HG03175 (cell line): ENCODE results near the gene OLR1.
"Not testable (repeated sequence)": the region's sequence is repeated elsewhere in the genome, so short reads cannot be mapped to it uniquely, and the experiment has no call there.

Experiments
- ATAC-seq: cut with Tn5 transposase; IDR thresholded peaks from one replicate; pipeline ENCODE4 v1.9.1; 2021; ENCODE audit warnings: mild to moderate bottlenecking, moderate library complexity; ENCODE audit not compliant: unreplicated experiment

The OLR1 gene

DNA sequence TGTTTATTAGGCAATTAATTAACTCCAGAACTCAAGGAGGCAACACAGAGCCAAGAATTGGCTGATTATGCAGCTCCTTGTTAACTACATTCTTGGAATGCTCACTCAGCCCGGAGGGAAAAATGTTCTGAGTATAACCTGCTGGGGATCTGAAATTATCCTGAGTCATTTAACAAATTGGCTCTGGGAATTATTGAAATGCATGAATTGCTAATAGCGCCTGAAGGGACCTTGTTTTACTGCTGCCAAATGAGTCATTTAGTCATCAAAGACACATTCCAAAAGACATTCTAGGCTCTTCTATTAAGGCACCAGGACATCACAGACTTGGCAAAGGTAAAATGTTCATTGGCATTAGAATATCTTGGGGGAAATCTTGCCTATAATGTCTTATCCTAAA, 19.9 kb upstream of the OLR1 start:
- ATAC-seq, result no peak

DNA sequence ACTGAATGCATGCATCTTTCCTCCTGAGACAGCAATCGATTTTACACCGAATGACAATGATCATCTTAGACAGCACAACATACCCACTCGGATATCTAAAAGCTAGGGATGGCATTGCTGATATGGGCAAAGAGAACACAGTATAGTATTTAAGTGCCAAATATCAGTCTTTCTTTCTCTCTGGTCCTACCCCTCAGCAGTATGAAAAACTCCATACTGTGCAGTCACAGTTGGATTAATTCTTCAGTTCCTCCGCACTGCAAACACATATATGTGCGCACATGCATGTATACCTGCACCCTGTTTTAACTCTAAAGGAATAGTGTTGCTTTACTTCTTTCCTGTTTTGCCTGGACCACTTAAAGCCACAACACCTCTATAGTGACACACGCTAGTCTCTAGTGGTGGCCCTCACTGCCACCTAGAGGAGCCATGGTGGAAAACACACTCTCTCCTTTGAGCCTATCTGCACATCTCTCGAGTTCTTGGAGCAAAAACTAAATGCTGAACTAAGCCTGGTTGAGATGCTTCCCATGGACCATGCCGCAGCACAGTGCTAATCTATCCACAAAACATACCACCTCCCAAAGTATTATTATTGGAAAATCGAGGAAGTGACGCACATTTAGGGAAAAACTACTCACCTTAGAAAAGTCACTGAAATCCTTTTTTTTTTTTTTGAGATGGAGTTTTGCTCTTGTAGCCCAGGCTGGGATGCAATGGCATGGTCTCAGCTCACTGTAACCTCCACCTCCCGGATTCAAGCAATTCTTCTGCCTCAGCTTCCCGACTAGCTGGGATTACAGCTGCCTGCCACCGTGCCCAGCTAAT, 18.8 kb upstream of the OLR1 start:
- peak; percentile 93 for ATAC-seq

DNA sequence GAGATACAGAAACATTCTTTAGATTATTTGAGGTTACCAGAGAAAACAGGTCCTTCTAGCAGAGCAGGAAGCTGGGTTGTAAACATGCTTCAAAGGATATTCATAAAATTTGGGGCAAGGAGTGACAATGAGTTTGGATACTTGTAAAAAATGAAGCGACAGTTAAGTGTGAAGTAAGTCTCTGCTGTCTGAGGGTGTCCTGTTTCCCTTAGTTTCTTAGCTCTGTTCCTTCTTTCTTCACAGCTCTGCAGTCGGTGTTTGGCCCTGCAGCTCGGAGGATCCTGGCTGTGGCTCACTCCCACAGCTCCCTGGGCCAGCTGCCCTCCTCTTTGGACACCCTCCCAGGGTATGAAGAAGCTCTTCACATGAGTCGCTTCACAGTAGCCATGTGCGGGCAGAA, 17.7 kb upstream of the OLR1 start:
- no peak for ATAC-seq

DNA sequence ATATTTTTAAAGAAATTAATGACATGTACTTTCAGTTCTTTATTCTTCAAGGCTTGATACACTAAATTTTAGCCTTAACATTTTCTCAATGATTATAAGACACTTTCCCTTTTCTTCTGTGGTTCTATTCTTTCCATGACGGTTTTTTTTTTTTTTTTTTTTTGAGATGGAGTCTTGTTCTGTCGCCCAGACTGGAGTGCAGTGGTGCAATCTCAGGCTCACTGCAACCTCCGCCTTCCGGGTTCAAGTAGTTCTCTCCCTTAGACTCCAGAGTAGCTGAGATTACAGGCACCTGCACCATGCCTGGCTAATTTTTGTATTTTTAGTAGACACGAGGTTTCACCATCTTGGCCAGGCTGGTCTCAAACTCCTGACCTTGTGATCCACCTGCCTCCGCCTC, 15.0 kb upstream of the OLR1 start:
- not testable (repeated sequence) for ATAC-seq

DNA sequence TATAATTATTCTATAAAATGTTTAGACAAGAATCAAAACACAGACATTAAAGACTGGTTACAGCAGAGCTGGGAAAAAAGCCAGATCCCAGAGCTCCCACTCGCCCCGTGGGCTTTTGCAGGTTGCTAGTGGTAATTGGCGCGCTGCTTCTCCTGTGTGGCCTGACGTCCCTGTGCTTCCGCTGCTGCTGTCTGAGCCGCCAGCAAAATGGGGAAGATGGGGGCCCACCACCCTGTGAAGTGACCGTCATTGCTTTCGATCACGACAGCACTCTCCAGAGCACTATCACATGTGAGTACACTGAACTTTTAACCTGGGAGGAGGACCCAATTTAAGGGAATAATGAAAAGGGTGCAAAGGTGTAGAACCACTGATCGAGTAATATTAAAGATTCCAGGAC, 14.4 kb upstream of the OLR1 start:
- no peak for ATAC-seq

DNA sequence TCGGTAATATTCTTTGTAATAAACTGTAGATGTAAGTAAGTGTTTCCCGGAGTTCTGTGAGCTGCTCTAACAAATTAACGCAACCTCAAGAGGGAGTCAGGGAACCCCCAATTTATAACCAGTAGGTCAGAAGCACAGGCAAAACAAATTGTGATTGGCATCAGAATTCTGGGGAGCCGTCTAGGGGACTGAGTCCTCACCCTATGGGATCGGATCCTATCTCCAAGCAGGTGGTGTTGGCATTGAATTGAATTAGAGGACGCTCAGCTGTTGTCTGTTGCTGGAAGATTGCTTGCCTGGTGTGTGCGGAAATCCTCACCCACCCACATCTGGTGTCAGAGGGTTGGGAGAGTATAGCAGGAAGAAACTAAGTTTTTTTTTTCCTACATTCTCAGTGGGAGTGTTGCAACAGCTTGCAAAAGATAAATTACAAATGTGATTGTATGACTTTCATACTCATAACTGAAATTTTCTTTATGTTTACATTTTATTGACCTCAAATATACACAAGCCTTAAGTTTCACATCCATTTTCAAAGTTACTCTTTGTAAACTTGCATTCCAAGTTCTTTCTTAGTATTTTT, 12.4 kb upstream of the OLR1 start:
- ATAC-seq, result no peak

DNA sequence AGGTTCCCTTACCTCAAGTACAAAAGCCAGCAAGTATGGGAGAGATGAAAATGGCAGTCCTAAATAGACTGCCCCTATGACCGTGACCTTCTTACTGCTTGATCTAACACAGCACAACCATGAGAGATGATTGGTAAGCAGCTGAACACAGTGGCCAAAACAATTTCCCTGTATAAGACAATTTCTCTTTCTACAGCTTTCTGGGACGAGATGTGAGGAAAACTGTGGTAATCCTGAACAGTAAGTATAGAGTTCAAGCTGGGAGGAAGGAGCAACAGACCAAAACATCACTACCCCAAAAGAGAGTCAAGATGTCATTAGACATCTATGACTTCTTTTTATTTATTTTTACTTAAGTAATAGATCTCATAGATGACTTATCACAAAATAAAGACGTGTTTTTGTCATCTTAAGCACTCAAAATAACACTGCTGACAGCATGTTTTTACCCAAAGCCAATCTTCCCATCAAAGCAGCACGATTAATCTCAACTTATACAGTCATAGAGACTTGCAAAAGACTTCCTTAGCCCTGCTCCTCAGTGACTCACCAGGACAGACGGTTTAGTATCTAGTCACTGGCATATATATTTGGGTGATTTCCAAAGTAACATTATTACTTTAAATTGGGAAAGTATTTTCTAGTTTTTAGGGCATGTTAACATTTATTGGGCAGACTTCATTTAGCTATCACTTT, 10.6 kb upstream of the OLR1 start:
- no peak for ATAC-seq

DNA sequence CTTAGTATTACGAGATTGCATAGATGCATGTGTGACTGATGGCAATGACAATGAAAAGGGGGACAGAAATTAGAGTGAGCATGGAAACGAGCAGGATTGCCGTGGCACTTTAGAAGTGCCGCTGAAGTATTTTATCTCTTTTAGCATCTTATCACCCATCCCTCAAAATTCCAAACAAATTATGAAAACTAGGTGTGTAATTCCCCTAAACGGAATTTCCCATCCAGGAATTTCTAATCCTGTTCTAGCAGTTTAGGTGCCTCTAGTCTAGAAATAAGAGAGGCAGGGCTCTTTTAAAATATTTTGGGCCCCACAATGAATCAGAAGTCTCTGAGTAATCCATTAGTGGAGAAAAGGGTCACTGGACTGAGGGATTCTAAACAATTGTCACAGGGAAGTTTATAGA, 7.8 kb upstream of the OLR1 start:
- ATAC-seq, result no peak

DNA sequence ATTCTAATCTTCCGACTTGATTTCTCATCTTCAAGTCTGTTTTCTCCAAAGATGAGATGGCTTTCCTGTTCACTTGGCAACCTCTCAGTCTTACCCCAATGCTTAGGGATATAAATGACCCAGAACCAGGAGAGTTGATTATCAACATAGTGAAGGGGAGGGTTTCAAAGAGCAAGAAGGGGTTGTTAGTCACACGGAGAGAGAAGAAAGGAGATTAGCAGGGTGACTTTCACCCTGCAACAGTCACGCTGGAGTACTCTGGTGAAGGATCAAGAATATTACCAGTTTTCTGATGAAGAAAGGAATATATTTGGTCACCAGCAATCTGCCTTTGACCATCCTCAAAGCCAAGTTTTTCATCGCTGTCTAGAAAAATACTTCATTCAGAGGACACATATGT, 6.9 kb upstream of the OLR1 start, which contains the start of gene TMEM52B:
TMEM52B (plus strand) TSS at position 212 of the 400 bp plus-strand sequence. CDS start 543 bp downstream, outside the sequence.
- no peak for ATAC-seq

DNA sequence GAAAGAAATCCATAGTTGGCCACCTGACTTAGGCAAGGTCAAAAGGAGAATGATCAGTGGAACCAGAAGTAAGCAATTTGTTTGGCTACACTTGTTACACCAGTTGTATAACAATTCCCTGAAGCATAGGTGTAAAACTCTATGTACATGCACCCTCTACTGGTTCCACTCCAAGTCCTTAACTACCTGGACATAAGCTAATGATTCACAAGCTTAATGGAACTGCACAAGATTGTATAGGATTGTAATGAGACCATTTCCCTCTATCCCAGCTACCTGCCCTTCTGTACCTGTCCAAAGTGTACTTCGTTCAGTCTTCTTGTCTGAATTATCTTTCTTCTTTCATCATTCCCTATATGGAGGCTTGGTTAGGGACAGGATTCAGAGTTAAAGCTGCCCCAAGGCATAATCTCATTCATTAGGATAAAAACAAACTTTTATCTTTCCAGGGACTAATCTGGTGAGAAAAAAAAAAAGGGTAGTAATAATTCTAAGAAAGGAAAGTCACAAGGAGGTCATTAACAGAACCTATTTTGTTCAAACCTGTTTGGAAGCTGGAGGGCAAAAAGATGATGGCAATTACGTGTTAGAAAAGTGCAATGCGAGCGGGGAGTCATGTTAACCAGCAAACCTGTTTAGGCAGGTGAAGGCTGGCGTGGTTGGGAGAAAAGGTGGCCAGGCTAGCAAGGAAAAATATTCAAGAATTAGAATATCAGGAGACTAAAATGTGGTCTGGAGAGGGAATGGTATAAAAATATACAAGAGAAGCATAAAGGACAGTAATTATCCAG, 4.1 kb upstream of the OLR1 start:
- no peak for ATAC-seq

DNA sequence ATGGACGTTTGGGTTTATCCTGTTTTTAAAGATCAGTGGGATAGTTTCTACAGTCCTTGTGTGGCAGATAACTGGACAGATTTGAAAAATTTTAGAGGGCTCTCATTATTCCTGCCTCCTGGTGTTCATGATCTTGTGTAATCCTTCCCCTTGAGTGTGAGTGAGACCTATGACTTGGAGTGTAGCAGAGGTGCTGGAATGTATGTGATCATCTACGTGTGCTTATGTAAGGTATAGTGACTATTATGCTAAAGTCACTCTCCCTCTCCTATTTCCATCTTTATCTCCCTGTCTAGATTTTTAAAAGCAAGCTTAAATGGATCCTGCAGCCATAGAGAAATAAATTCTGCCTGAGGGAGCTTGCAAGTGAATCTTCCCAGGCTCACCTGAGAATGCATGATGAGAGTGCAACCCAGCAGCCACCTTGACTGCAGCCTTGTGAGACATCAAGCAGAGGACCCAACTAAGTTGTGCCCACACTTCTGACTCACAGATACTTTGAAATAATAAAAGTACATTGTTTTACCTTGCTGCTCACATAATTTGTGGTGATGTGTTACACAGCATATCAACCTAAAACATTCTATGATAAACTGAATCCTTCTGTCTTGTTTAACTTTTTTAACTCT, 3.2 kb upstream of the OLR1 start:
- ATAC-seq, result no peak

DNA sequence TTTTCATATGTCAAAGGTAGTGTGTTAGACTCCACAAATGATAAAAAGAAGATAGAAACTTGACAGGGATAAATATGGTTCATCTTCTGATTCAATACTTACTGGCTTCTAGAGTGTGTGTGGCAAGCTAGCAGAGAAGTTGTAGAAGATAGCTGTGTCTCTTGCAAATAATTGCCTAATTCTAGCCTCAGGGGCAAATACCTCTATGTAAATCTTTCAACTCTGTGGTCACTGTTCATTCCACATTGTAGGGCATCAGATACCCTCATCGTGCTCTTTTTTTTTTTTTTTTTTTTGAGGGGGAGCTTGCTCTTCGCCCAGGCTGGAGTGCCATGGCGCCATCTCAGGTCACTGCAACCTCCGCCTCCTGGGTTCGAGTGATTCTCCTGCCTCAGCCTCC, 1.7 kb downstream of the OLR1 start:
- ATAC-seq, result no peak

DNA sequence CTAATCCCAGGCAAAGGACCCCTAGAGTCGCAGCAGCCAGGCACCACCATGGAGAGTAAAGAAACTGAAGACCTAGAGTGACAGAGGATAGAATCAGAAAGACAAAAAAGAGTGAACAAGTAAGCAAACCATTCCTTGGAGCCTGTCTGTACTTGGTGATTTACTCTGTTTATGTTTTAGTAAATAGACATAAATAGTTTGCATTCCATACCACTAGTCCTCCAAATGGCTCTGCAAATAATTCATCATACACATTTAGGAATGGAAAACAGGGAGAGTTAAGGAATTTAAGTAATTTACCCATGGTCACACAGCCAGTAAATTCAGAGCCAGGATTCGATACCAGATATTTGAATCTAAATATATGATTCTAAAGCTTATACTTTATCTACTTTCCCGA, 2.8 kb downstream of the OLR1 start:
- no peak for ATAC-seq

DNA sequence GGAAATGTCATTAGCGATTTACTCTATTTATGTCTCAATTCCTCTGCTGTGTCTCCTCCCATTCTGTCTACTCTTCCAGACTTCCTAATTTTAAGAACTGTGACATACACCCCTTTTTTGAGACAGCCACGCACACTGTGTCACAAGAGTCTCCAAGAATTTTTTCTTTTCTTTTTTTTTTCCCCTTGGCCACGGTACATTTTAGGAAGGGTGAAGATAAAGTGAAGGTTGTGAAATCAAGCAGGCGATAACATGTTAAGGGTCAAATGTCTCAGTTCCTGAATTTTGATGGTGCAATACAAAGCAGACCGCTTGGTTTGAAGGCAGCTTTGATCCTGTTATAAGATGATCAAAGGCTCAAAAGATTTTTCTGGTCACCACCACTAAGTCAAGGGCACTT, 4.3 kb downstream of the OLR1 start:
- ATAC-seq, result no peak

DNA sequence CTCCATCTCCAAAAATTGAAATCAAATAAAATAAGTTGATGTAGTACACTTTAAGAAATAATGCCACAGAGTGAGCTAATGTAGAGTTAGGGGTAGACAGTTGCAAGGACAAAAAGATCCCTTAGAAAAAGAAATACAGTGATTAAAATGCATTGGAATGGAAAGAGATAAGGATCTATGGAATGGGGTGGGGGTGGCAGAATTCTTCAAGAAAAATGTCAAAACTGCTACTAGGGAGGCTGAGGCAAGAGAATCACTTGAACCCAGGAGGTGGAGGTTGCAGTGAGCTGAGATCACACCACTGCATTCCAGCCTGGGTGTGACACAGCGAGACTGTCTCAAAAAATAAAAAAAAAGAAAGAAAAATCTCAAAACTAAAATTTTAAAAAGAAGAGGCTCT, 6.5 kb downstream of the OLR1 start:
- no peak for ATAC-seq

DNA sequence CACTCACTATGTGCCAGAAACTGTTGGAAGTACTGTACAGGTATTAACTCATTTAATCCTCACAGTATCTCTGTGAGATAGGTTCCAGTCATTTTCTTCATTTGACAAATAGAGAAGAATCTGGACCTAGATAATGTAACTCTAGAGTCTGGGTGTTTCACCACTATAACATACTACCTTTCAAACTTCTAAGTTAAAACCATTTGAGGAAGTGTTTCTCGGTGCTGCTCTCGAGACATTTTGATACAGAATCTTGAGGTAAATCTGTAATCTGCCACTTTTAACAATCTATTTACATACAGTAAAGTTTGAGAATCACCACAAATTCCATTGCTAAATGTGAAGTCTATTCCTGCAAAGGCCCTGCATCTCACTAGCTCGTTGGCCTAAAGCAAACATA, 8.8 kb downstream of the OLR1 start:
- no peak for ATAC-seq

DNA sequence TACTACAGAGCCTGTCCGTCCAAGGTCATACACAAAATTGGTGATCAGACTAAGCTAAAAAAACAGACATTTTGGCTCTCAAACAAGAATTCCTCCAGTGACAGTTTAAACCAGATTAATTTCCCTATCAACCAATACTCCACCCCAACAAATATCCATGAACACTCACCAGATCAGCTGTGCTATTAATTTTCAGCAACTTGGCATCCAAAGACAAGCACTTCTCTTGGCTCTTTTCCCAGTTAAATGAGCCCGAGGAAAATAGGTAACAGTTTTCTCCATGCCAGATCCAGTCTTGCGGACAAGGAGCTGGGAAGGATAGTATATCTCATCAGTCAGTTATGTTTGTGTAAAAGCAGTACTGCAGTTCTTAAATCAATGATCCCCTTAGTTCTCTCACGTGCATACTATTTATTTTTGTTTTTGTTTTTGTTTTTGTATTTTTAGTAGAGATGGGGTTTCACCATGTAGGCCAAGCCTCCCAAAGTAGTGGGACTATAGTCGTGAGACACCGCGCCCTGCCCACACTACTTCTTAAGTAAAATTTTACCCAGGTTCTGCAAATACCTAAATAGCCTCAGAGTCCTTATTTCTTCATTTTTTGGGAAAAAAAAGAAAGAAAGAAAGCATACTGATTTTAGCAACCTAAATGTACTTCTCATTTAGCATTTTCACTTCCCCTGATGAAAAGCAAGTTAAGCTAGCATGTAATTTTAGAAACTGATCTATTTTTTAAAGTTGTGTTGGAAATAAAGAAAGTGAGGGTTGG, 11.1 kb downstream of the OLR1 start:
- ATAC-seq, result no peak

DNA sequence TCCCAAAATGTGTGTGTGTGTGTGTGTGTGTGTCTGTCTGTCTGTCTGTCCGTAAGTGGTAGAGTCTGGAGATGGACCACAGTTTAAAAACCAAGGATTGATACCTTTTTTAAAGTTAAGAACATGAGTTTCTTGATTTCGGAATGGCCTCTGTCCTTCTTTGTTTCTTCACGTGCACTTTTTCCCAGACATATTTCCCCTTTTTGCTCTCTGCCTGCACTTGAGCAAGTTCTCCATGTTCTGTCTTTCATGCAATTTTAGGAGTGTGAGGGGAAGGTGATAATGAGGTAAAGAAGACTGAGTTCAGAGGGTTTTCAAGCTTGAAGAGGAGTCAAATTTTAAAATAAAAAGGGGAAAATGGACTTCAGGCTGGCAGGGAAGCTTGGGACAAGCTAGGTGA, 12.7 kb downstream of the OLR1 start:
- ATAC-seq, result no peak

DNA sequence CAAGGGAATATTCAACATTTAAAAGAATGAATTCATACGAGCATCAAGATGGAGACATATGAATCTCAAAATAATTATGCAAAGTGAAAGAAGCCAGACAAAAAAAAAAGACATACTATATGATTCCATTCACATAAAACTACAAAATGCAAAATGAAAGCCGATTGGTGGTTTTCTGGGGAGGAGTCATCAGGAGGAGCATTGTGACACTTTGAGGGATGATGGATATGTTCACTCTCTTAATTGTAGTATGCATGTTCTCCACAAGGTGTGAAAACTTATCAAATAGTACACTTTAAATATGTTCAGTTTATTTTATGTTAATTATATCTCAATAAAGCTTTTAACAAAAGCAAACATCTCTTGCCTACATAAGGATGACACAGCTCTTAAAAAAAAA, 13.5 kb downstream of the OLR1 start:
- ATAC-seq, result no peak

DNA sequence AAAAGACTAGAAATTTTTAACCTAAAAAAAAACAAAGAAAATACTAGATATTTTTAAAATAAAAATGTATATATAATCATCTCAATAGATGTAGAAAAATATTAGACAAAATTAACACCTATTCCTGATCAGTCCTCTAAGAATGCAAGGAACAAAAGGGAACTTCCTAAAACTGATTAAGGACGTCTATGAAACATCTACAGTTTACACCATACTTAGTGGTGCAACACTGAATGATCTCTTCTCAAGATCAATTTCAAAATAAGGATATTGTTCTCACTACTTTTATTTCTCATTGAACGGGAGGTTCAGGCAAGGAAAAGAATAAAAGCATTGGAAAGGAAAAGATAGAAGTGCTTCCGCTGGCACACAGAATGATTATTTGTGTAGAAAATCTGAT, 16.0 kb downstream of the OLR1 start:
- ATAC-seq, result no peak
